HT1080 (cell line): ENCODE results near the gene SORCS2. TPM values are rescaled to one million over a fixed set of nuclear protein-coding genes. Genes with fewer than 3 reads are reported as not detected.

Experiments used
- DNase-seq: peaks from one replicate; pipeline ENCODE4 v3.0.0-alpha.2; 2015; ENCODE audit warnings: low read depth
- total RNA-seq: library from RNA; depleted of rRNA; stranded (reverse); fragments of >200 nt; shearing (Covaris generic); gene quantifications from 2 replicates; pipeline ENCODE4 v1.2.3, GENCODE V29; 2014

Gene SORCS2
- total RNA-seq, 1 experiment from 2014 or later: 5.4 TPM

DNA sequence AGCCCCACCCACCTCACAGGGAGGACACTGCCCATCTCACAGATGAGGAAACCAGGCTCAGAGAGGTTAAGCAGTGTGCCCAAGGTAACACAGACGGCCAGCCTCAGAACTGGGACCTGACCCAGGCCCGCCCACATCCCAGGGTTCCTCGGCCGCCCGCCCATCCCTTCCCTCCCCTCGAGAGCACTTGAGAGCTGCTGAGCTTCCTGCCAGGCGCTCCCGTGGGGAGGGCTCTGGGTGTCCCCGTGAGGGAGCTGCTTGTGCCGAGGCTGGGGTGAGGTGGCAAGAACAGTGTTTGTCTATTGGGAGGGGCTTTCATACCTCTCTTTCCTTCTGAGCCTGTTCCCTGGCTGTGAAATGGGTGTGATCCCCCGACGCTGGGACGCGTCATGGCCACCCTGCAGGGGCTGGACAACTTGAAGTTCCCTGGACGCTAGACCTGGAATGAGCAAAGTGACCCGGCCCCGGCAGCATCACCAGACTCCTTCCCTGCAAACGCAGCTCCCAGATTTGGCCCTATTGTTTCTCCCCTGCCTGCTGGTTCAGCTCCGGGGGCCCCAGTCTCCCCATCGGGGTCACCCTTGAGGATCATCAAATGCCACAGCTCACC lies 542.4 kb downstream of the SORCS2 start:
- no peak for DNase-seq

DNA sequence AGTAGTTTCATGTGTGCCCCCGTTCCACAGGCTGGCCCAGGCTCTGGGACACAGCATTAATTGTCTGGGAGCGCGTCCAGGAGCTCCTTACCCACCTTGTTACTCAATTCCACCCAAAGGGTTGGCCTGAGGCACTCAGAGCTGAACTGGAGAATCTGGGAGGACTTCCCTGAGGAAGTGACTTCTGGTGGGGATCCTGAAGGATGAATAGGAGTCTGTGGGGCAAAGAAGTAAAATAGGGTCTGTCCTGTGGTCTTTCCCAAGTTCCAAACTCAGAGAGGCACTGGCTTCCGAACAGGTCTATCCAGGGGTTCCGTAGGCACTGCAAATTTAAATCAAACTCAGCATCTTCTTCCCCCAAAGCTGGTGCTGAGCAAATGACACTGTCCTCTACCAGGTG lies 543.1 kb downstream of the SORCS2 start:
- no peak for DNase-seq

DNA sequence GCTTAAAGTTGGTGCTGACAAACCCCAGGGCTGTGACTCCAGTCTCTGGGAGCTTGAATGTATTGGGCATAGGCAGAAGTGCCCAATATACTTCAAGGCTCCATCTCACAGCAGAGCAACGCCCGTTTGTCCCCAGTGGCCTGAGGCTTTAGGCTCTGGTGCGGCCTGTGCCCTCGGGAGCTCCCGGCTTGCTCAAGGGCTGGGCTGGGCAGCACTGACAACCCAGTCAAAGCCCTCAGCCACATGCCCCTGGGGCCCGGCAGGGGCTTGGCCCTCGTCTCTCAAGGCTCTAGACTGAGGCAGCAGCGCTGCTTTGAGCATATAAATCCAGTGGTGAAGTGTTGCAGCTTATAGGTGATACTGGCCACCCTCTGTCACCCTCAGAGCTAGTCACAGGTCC lies 543.6 kb downstream of the SORCS2 start:
- no peak for DNase-seq

DNA sequence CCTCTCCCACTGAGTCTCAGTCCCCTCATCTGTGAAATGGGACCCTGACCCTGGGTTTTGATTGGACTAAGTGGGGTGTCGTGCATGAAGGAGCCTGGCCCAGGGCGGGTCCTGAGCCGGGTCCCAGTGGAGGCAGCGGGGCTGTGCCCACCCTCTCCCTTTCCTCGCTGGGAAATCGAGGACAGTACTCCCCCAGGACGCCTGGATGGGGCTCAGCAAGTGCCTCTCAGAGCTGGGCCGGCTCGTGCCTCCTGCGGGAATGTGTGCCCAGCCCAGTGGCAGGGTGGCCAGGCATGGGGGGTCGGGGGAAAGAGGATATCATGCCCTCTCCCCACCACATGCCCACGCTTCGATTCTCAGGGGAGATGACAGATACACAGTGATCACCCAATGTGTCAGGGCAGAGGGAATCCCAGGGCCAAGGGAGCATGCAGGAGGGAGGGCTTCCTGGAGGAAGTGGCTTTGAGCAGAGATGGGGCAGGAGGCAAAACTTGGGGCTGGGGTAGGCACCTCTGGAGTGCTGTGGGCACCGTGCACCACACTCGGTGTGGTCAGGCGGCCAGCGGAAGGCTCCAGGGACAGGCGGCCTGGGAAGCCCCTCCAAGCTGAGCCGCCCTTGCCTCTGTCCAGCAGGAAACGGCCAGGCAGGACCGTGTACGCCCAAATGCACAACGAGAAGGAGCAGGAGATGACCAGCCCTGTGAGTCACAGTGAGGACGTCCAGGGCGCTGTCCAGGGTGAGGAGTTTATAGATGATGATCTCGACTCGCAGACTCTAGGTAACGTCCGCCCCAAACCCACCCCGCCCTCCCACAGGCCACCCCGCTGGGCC lies 544.3 kb downstream of the SORCS2 start:
- peak; percentile 65 for DNase-seq

DNA sequence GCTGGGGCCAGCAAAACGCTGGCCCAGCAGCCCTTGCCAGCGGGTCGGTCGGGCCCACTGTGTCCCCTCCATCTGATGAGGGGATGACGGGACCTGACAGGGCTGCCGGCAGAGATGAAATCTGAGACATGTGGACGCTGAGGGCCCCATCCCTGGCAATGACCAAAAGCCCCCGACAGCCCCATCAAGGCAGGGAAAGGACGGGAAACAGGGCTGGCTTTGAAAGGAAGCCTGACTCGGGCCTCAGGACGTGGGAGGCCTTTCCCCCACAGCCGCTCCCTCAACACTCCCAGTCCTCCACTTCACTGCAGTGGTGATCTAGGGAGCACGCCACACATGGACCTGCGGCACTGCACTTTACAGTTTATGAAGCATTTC lies 544.9 kb downstream of the SORCS2 start:
- DNase-seq: no peak

DNA sequence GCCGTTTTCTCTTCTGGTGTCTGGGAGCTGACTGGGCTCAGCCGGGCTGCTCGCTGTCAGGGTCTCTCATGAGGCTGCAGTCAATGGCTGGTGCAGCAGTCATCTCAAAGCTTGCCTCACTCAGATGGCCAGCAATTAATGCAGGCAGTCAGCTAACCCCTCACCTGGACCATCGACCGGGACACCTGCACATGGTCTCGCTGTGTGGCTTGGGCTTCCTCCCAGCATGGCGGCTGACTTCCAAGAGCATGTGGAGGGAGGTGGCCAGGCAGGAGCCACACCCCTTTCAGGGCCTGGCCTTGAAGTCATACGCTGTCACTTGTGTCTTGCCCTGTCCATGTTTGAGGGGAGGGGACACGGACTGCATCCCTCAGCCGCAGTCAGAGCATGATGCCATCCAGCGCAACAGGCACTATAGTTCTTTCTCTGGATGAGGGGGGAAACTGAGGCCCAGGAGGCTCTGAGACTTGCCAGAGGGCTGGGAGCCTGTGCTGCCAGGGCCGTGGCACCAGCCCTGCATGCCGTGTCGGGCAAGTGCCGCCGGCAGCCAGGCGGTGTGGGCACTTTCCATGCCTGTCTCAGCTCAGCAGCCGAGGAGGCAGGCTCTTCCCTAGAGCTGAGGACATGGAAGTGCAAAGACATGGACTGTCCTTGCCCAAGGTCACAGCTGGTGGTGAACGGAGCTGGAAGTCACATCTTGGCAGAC lies 545.6 kb downstream of the SORCS2 start:
- DNase-seq: no peak

DNA sequence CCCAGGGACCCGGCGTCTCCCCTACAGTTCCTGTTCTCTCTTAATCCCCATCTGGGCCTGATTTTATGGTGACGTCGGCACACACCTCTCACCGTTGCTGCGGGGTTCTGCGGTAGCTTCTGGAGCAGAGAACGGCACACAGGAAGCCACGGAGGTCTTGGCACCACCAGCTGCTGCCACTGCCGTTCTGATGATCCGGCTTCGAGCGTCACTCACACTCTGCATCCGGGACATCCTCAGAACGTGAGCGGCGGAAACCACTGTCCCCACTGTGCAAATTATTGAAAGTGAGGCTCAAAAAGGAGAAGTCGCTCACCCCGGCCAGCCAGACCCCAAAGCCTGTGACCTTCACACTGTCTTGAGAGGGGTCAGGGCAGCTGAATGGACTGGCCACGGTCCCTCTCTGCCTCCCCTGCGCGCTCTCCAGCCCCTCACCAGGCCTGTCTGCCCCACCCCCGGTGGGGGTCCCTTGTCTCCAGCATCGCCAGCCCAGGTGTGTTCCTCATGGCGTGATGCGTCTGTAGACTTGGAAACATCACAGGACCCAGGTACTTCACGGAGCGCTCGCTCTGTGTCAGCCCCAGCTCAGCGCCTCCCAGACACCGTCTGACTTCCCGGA lies 546.2 kb downstream of the SORCS2 start:
- DNase-seq: no peak

DNA sequence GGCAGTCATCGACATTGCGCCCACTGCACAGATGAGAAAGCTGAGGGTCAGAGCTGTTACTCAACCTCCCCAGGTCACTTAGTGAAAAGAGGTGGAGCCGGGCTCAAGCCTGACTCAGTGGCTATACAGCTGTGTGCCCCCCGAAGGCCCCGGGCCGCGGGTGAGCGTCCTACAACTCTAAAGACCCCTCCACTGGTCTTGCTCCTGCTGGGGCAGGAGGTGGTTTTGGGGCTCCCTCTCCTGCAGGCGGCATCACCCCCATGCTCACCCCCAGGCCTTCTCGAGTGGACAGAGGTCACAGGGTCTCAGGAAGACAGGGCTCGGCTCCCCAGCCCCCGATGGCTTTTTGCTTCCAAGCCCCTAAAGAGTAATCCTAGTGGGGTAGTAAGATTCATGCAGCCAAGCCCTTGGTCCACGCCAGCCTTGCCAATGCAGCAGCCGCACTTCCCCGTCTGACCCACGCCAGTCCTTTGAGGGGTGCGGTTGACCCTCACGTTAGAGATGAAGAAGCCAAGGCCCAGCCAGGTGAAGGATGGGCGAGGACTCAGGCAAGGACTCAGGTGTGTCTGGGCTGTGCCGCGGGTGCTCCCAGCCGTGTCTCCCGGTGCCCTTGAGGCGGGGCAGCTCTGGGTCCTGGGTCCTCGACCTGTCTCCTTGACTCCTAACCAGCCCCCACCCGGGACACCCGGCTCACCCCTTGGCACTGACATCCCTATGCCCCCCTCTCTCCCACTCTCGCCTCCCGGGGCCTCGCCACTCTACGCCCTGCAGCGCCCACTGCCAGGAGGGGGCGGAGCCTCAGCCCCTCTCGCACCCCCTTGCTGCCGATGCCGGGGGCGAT lies 547.0 kb downstream of the SORCS2 start:
- no peak for DNase-seq

DNA sequence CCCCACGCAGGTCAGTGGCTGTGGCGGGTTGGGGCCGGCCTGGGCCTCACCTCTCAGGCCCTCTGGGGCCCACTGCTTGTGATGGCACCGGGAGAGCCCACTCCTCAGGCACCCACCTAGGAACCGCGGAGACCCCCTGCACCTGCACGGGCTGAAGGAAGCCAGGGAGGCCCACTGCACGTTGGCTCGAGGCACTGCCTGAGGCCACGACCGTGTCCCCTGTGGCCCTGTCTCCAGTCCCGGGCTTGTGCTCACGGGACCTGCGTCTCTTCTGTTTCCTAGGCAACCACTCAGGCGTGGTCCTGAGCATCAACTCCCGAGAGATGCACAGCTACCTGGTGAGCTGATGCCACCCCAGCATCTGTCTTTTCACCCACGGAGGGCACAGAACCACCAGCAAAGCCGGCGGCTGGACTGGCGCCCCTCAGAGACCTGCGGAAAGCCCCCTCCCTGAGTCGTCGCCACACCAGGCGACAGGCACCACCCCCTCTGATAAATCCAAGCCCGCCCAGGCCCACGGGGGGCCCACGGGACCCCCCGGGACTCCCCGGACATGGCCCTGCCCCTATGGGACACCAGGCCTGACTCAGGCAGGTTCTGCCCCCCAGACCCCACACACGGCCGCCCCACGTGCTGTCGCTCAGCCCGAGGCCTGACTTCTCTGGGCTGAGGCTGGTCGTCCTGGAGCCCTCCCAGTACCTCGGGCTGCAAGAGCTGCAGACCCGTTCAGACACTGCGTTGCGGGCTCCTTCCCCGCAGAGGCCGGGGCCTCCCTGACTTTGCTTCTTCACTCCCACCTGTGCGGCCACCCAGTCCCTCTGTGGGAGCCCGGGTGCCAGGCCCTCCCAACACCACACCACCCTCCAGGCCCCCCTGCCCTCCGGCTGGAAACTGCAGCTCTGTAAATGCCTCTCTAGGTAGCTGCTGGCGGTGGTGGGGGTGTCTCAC lies 547.9 kb downstream of the SORCS2 start:
- no peak for DNase-seq

DNA sequence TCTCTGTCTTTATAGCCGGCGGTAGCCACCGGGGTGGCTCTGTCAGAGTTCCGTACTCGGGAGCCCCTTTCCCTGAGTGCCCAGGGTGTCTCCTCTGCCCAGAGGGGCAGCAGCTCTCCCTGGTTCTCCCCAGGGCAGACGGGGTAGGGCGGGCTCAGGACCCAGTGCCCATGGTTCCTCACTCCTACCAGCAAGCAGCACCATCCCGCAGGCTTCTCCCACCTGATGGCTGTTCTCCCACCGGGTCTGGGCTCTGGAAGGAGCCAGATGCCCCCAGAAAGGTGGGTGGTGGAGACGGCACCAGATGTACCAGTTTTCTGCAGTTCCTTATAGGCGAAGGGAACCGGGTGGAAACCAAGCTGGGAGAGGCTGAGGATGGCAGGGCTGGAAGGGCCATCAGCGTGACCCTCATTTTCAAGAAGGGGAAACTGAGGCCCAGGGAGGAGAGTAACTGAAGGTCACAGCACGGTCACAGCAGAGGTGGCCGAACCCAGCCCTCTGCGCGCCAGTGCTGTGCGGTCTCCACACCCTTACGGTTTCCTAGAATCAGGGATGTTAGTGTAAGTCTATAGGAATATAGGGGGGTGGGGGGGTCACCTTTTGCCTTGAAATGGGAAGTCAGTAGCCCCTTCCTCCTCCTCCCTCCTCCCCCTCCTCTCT lies 548.7 kb downstream of the SORCS2 start:
- no peak for DNase-seq

DNA sequence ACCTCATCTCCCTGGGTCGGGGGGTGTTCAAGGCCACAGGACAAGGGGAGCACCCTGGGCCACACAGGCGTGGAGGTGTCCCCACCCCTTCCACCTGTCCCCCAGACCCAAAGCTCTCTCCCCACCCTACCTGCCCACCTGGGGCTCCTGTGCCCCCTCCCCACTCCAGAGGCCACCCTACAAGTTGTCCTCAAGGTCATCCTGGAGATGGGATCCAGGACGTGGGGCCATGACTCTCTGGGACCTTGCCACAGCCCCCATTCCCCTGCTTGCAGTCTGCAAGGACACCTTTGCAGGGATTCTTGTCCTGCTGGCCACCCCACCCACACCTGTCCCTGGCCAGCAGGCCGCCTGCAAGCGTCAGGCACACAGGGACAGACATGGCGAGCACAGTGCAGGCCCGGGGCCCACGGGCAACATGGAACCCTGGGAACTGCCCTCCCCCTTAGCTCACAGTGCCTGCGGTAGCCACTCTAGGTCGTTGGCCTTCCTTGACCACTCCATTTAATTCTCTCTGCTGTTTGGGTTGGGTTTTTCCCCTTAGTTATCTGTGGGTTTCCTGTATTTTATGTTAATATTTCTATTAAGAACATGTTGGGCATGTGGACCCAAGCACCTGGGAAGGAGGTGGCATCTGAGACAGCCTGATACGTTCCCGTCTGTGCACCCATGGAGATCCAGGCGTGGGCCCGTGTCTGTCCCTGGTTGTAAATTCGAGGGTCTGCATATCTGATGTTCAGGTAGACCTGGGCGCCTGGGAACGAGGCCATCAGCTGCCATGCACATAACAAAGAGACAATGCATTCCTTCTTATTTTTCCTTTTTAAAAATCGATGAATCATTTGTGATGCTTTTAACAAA lies 549.8 kb downstream of the SORCS2 start:
- DNase-seq: no peak

DNA sequence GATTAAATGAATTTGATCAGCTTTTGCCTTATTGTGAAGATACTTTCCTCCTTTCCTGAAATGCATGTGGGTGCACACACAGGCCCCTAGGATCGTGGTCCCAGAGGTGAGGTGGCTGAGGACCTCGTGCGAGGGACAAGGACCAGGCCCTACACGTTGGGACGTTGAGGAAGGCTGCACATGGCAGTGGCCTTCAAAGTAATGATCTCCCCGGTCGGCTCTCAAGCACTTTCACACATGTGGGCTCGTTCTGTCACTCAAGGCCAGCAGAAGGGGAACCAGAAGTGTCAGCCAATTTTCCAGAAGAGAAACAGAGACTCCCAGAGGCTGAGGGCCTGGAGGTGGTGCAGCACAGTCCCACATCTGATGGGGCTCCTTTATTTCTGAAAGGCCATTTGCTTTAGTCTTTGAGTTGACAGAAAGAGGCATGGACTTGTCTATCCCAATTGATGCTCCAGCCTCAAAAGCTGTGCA lies 550.5 kb downstream of the SORCS2 start:
- DNase-seq: no peak

DNA sequence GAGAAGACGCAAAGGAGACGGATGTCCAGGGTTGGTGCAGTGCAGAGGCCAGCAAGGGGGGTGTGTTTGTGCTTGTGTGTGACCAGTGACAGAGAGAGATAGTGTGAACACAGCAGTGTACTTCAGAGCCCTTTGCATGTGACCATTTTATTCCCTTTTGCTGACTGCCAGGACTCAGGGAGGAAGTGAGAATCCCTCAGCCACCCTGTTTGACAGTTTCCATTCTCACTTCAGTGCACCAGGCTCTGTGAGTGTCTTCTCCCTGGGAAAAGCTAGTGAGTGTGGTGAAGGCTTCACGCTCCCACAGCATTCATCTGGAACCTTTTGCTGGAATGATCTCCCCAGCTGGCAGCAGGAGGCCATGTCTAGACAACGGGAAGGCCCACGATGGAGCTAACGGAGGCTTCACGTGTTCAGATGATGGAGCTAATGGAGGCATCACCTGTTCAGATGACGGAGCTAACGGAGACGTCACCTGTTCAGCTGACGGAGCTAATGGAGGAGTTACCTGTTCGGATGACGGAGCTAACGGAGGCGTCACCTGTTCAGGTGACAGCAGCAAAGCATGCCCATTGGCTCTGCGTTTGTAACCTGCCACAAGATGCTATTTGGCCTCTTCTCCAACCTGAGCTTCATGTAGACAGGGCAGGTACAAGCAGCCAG lies 551.9 kb downstream of the SORCS2 start:
- no peak for DNase-seq

DNA sequence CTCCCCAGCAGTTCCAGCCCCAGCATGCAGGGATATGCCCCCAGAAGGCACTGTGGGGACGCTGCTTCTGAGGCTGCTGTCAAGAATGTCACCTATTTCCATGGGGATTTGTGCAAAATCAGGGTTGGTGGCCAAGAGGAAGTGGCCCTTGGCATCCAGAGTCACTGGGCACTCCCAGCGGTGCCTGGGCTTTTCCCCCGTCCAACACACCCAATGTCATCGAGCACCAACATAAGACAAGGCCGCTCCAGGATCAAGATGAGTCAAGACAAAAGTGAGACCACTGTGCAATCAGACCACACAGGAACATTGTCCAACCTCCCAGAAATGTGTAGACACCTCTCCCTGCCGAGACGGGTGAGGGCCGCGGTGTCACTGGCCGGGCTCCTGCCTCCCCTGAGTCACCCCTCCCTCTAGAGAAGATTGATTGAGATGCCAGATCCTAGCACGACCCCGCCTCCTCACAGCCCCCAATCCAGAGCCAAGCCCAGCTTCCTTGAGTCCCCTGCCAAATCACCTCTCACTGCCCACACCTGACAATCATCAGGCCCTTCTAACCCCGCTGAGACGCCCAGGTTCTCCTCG lies 553.1 kb downstream of the SORCS2 start:
- no peak for DNase-seq

DNA sequence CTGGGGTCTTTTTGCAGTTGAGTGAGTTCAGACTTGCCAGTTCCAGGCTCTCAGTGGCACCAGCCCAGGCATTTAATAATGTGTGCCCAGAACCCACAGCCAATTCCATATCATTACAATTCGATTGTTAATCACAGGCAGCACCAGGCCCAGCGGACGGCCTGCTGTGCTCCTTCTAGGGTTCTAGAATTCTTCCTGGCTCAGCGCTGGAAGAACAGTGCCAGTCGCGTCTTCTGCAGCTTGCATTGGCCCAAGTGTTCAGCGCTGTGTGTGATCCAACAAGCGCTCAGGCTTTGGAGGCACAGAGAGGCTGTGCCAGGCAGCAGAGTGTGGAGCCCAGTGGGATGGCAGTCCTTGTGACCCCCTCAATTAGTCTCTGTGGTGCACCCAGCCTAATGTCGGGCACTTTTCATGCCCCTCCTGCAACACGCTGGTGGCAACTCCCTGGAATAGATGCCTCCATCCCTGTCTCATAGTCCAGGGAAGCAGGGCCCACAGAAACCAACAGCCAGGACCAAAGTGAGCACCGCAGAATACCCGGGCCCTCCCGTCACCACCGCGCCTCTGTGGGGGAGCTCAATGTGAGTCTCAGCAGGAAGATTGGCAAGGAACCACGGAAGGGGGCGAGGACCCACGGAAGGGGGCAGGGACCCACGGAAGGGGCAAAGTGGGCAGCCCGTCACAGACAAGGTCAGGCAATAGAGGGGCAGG lies 554.2 kb downstream of the SORCS2 start:
- no peak for DNase-seq

DNA sequence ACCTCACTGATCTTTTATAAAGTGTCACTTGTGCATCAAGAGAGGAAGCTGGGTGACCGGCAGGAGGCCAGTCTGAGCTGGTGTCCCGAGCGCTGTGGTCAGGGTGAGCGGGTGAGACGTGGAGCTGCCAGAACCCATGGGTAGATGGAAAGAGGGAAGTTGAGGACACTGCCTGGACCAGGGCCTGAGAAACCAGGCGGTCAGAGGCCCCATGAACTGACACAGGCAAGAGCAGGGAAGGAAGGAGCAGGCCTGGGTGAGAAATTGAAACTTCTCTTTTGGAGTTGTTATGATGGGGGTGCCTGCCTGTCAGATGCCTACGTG lies 554.7 kb downstream of the SORCS2 start:
- DNase-seq: no peak

DNA sequence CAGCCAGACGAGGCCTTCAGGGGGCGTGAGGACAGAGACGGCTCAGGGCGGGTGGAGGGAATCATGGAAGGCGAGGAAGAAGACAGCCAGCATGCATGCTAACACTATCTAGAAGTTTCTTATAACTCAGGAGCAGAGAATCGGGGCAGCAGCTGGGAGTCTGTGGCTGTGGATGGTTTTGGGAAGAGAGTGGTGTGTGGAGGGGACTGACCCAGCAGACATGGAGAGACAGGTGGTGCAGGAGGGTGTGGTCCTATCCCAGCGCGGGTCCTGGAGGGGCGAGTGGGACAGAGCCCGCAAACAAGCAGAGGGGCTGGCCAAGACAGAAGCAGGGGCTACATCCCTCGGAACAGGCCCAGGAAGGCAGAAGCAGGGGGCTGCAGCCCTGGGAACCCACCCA lies 555.2 kb downstream of the SORCS2 start:
- no peak for DNase-seq
